Measurements from ENCODE around the gene PPDPF.

The PPDPF gene

GRCh38 chr20:63563225-63563935, 42.8 kb downstream of the PPDPF start:
- Histone ChIP-seq H3K4me1 (ENCODE audit: low read depth, poor library complexity, severe bottlenecking) (peaks cover 12% of the 10 kb centered on the region), H3K79me2 (ENCODE audit: insufficient read depth, low read depth) (no peaks in the 10 kb centered on the region), H3K4me2 (no peak overlapping the region), H3K4me3 (IDR thresholded peaks at IDR 0.05; ENCODE audit: insufficient read depth, low read depth, low read length) (no peak overlapping the region), H3K27me3 (ENCODE audit: insufficient read depth, low read depth) (no peaks in the 10 kb centered on the region; the same call in 1 of the 2 replicates), H2AFZ (ENCODE audit: low read depth) (no peak overlapping the region), H3K36me3 (ENCODE audit: insufficient read depth) (no peaks in the 10 kb centered on the region), H3K9ac (no peak overlapping the region), H4K20me1 (ENCODE audit: insufficient read depth) (no peaks in the 10 kb centered on the region), H3K27ac (no peak overlapping the region)
- TF ChIP-seq, protein P1, sequence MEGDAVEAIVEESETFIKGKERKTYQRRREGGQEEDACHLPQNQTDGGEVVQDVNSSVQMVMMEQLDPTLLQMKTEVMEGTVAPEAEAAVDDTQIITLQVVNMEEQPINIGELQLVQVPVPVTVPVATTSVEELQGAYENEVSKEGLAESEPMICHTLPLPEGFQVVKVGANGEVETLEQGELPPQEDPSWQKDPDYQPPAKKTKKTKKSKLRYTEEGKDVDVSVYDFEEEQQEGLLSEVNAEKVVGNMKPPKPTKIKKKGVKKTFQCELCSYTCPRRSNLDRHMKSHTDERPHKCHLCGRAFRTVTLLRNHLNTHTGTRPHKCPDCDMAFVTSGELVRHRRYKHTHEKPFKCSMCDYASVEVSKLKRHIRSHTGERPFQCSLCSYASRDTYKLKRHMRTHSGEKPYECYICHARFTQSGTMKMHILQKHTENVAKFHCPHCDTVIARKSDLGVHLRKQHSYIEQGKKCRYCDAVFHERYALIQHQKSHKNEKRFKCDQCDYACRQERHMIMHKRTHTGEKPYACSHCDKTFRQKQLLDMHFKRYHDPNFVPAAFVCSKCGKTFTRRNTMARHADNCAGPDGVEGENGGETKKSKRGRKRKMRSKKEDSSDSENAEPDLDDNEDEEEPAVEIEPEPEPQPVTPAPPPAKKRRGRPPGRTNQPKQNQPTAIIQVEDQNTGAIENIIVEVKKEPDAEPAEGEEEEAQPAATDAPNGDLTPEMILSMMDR (conservative IDR thresholded peaks at IDR 0.05; ENCODE audit: low read depth, low read length): no peak

DNA sequence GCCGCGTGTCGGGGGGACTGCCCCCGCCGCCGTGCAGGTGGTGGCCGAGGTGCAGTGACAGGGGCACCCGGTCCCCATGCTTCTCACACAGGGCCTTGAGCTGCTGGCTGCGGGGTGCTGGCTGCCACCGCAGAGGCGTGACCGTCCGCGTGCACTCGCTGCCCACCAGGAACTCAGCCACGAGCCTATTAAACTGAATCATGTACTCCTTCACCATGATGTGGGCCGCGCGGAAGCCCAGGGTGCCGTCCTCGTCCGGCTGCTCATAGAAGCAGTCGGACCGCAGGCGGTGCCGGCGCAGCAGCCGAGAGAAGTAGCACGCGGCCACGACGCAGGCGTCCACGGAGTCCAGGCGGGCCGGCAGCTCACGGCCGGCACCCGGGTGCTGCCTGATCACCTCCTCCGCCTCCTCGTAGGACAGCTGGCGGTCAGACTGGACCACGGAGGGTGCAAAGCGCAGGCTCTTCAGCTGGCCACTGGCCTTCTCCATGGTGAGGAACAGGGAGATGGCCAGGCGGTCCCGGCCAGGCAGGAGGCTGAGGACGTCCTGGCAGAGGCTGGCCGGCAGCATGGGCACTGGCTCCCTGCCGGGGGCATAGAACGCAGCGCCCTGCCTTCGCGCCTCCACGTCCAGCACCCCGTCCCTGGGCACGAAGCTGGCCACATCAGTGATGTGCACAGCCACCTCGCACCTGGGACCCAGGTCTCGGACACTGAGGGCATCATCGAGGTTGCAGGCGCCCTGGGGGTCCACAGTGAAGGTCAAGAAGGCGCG, 43.7 kb downstream of the PPDPF start:
- Histone ChIP-seq H3K4me3 (IDR thresholded peaks at IDR 0.05; ENCODE audit: insufficient read depth, low read depth, low read length) (no peak overlapping the region), H3K4me2 (no peak overlapping the region), H3K27ac (no peak overlapping the region), H3K27me3 (ENCODE audit: insufficient read depth, low read depth) (peaks cover 4% of the 10 kb centered on the region; the same call in 1 of the 2 replicates), H3K4me1 (ENCODE audit: low read depth, poor library complexity, severe bottlenecking) (peaks cover 20% of the 10 kb centered on the region), H4K20me1 (ENCODE audit: insufficient read depth) (no peaks in the 10 kb centered on the region), H3K9ac (no peak overlapping the region), H3K36me3 (ENCODE audit: insufficient read depth) (no peaks in the 10 kb centered on the region), H2AFZ (ENCODE audit: low read depth) (no peak overlapping the region), H3K79me2 (ENCODE audit: insufficient read depth, low read depth) (no peaks in the 10 kb centered on the region)
- TF ChIP-seq, protein P1 (conservative IDR thresholded peaks at IDR 0.05; ENCODE audit: low read depth, low read length): no peak

DNA sequence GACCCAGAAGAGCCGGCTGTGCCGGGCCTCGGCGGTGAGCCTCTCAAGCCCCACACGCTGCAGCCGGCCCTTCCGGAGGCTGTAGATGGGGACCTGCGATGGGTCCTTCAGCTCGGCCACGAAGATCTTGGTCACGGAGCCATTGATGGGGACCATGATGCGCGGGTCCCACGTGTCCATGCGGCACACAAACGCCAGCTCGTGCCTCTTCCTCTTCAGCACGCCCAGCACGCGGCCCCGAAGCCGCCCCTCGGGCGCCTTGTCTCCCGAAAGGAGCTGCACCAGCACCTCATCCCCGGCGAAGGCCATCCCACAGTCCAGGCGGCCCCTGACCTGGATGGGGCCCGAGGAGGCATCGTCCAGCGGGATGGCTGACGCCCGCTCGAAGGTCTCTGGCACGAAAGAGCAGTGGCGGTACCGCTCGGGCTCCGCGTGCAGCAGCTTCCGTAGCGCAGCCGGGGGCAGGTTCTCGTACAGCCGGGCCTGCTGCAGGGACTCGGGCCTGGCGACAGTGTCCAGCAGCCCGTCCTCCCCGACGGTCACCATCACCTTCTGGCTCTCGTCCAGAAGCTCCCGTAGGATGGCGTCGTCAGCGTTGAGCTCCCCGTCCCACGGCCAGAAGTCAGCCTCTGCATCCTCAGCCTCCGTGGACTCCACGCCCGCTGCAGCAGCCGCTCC, 44.6 kb downstream of the PPDPF start:
- no peaks in the 10 kb centered on the region for H3K36me3 ChIP-seq (ENCODE audit: insufficient read depth)
- H2AFZ ChIP-seq (ENCODE audit: low read depth): no peak overlapping the region
- peaks cover 14% of the 10 kb centered on the region for H3K27me3 ChIP-seq (ENCODE audit: insufficient read depth, low read depth)
- no peak overlapping the region for H3K4me3 ChIP-seq (IDR thresholded peaks at IDR 0.05; ENCODE audit: insufficient read depth, low read depth, low read length)
- H3K4me2 ChIP-seq: no peak overlapping the region
- H4K20me1 ChIP-seq (ENCODE audit: insufficient read depth): no peaks in the 10 kb centered on the region
- no peaks in the 10 kb centered on the region for H3K79me2 ChIP-seq (ENCODE audit: insufficient read depth, low read depth)
- no peak overlapping the region for H3K27ac ChIP-seq
- TF ChIP-seq, protein P1 (conservative IDR thresholded peaks at IDR 0.05; ENCODE audit: low read depth, low read length): no peak
- peaks cover 26% of the 10 kb centered on the region for H3K4me1 ChIP-seq (ENCODE audit: low read depth, poor library complexity, severe bottlenecking)
- no peak overlapping the region for H3K9ac ChIP-seq

GRCh38 chr20:63565699-63566335, 45.3 kb downstream of the PPDPF start:
- Histone ChIP-seq H4K20me1 (ENCODE audit: insufficient read depth) (no peaks in the 10 kb centered on the region), H3K4me1 (ENCODE audit: low read depth, poor library complexity, severe bottlenecking) (peaks cover 26% of the 10 kb centered on the region), H3K9ac (no peak overlapping the region), H3K4me2 (no peak overlapping the region), H3K4me3 (IDR thresholded peaks at IDR 0.05; ENCODE audit: insufficient read depth, low read depth, low read length) (no peak overlapping the region), H2AFZ (ENCODE audit: low read depth) (no peak overlapping the region), H3K36me3 (ENCODE audit: insufficient read depth) (no peaks in the 10 kb centered on the region), H3K27ac (no peak overlapping the region), H3K27me3 (ENCODE audit: insufficient read depth, low read depth) (peaks cover 15% of the 10 kb centered on the region), H3K79me2 (ENCODE audit: insufficient read depth, low read depth) (no peaks in the 10 kb centered on the region)
- TF ChIP-seq, protein P1 (conservative IDR thresholded peaks at IDR 0.05; ENCODE audit: low read depth, low read length): no peak
